Thyroid gland (tissue), 4 donors: Measurements from ENCODE around the gene CYP24A1.

Experiments used
- POLR2A ChIP-seq, 2 donors: fragments of 450-650 bp; IDR thresholded peaks; one replicate each; pipeline ENCODE4 v1.6.1; 2017; ENCODE audit warnings: antibody characterized with exemption in 2 of 2, mild to moderate bottlenecking in 2 of 2, moderate library complexity in 1 of 2
- TF ChIP-seq, protein P1 (sequence below), 6 experiments: fragments of 200-600 bp in 3 of 6; fragments of 450-650 bp in 3 of 6; sonication (generic) in 3 of 6; IDR thresholded peaks; one replicate each; pipeline ENCODE4 v1.5.1; 2016 to 2019; ENCODE audit warnings: antibody characterized with exemption in 6 of 6, mild to moderate bottlenecking in 2 of 6, inconsistent platforms in 1 of 6, moderate library complexity in 1 of 6

DNA sequence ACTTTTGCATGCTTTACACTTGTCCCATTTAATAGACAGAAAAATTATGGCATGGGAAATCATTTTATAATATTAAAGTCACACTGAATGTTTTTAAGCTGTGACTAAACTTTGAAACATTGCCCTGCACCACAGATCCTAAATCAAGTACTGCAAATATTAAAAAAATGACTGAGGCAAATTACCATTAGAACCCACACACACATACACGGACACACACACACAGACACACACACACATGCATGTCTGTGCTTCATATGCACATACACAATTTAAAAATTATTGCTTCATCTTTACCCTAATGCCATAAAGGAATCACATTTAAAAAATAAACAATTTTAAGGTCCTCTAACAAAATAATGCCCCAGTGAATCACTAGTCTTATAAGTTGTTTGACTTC, 19.9 kb downstream of the CYP24A1 start:
- TF ChIP-seq, protein P1, sequence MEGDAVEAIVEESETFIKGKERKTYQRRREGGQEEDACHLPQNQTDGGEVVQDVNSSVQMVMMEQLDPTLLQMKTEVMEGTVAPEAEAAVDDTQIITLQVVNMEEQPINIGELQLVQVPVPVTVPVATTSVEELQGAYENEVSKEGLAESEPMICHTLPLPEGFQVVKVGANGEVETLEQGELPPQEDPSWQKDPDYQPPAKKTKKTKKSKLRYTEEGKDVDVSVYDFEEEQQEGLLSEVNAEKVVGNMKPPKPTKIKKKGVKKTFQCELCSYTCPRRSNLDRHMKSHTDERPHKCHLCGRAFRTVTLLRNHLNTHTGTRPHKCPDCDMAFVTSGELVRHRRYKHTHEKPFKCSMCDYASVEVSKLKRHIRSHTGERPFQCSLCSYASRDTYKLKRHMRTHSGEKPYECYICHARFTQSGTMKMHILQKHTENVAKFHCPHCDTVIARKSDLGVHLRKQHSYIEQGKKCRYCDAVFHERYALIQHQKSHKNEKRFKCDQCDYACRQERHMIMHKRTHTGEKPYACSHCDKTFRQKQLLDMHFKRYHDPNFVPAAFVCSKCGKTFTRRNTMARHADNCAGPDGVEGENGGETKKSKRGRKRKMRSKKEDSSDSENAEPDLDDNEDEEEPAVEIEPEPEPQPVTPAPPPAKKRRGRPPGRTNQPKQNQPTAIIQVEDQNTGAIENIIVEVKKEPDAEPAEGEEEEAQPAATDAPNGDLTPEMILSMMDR (IDR thresholded peaks at IDR 0.05) = no peak
- no peak for TF ChIP-seq POLR2A (IDR thresholded peaks at IDR 0.05)
